ENCODE measurements around the gene IRF7. TPM values are rescaled to one million over a fixed set of nuclear protein-coding genes. Genes with fewer than 3 reads are reported as not detected.

Gene IRF7
- total RNA-seq, 4 donors from 2014 or later: 40.4 to 122 (median 49.9) TPM

DNA sequence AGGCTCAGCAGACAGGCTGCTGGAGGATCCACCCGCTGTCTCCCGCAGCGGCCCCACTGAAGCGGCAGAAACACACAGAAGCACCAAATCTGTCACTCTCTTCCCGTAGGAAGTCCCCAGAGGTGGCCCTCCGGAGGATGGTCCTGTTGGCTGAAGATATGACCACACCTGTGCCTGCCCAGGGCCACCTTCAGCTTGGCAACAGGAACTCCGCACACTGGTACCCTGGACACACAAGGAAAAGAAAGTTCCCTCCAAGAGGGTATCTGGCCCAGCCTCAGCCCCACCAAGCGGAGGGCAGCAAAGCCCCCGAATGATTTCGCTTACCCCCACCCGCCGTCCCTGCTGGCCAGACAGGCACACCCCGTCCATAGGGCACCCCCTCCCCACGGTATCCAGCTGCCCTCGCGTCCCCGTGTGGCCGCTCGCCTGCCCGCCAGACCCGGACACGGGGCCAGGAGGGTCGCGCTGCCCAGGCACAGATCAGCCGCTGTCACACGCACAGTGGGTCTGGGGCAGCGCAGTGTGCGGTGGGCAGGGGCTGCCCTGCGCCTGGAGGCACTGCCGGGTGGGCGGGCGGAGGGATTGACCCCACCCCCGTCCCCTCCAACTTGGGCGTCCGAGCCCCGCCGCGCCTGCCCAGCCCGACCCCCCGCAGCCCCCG lies 48.0 kb downstream of the IRF7 start:
- H3K4me3 ChIP-seq: peak overlapping the region; percentile 56 to 78 (median 58)
- H3K36me3 ChIP-seq: no peaks in the 10 kb centered on the region
- no peaks in the 10 kb centered on the region for H3K9me3 ChIP-seq
- H3K27me3 ChIP-seq: no peaks in the 10 kb centered on the region
- 30% methylated on average over 31 of the region's 41 CpGs; no CpG with 5 or more reads in 1 of the 2 donors for WGBS, 2 donors (ENCODE audit: low coverage in 1 of 2)
- peaks cover 7 to 22% (median 19%) of the 10 kb centered on the region in 4 donors for H3K4me1 ChIP-seq
- in situ Hi-C loops (cut with MboI; ENCODE audit: low pct_ligation_motif_present in 1 of 4, low pct_unique_long_range_greater_than_20kb in 1 of 4, low sequenced_read_pairs in 3 of 4): no loop called here
- no peak for TF ChIP-seq EP300 (IDR thresholded peaks at IDR 0.05; ENCODE audit: low read depth)
- no peak for TF ChIP-seq POLR2AphosphoS5 (IDR thresholded peaks at IDR 0.05)
- no peak for TF ChIP-seq POLR2A (IDR thresholded peaks at IDR 0.05)
- TF ChIP-seq, protein P1, sequence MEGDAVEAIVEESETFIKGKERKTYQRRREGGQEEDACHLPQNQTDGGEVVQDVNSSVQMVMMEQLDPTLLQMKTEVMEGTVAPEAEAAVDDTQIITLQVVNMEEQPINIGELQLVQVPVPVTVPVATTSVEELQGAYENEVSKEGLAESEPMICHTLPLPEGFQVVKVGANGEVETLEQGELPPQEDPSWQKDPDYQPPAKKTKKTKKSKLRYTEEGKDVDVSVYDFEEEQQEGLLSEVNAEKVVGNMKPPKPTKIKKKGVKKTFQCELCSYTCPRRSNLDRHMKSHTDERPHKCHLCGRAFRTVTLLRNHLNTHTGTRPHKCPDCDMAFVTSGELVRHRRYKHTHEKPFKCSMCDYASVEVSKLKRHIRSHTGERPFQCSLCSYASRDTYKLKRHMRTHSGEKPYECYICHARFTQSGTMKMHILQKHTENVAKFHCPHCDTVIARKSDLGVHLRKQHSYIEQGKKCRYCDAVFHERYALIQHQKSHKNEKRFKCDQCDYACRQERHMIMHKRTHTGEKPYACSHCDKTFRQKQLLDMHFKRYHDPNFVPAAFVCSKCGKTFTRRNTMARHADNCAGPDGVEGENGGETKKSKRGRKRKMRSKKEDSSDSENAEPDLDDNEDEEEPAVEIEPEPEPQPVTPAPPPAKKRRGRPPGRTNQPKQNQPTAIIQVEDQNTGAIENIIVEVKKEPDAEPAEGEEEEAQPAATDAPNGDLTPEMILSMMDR (IDR thresholded peaks at IDR 0.05): no peak
- H3K27ac ChIP-seq: peak overlapping the region; percentile 85 to 94 (median 91)
- DNase-seq: no peak
- intact Hi-C loops (cut with DNase I; ENCODE audit: low total_unique reads): no loop called here

GRCh38 chr11:567011-567628 lies 48.6 kb downstream of the IRF7 start:
- Histone ChIP-seq H3K36me3 (no peaks in the 10 kb centered on the region), H3K27ac (peak overlapping the region; percentile 85 to 94 (median 91)), H3K4me3 (peak overlapping the region in 2 of 4 donors; percentile 57 to 58), H3K9me3 (no peaks in the 10 kb centered on the region), H3K27me3 (no peaks in the 10 kb centered on the region), H3K4me1 (peaks cover 9 to 28% (median 23%) of the 10 kb centered on the region in 4 donors)
- TF ChIP-seq, protein P1 (IDR thresholded peaks at IDR 0.05): no peak
- TF ChIP-seq POLR2A (IDR thresholded peaks at IDR 0.05): no peak
- TF ChIP-seq POLR2AphosphoS5 (IDR thresholded peaks at IDR 0.05): no peak
- TF ChIP-seq EP300 (IDR thresholded peaks at IDR 0.05; ENCODE audit: low read depth): no peak
- in situ Hi-C loops (cut with MboI; ENCODE audit: low pct_ligation_motif_present in 1 of 4, low pct_unique_long_range_greater_than_20kb in 1 of 4, low sequenced_read_pairs in 3 of 4) (no loop called here), intact Hi-C loops (cut with DNase I; ENCODE audit: low total_unique reads) (no loop called here)
- 91% methylated on average over 18 of the region's 18 CpGs; no CpG with 5 or more reads in 1 of the 2 donors for WGBS, 2 donors (ENCODE audit: low coverage in 1 of 2)
- DNase-seq: no peak

GRCh38 chr11:565921-566509 lies 49.7 kb downstream of the IRF7 start:
- 84% methylated on average over 10 of the region's 12 CpGs; no CpG with 5 or more reads in 1 of the 2 donors for WGBS, 2 donors (ENCODE audit: low coverage in 1 of 2)
- TF ChIP-seq POLR2A (IDR thresholded peaks at IDR 0.05) (peak; percentile 27), EP300 (IDR thresholded peaks at IDR 0.05; ENCODE audit: low read depth) (no peak), POLR2AphosphoS5 (IDR thresholded peaks at IDR 0.05) (peak in 1 of 3 donors; percentile 4)
- TF ChIP-seq, protein P1 (IDR thresholded peaks at IDR 0.05): no peak
- Histone ChIP-seq H3K4me1 (peaks cover 17 to 37% (median 32%) of the 10 kb centered on the region in 4 donors), H3K27ac (no peak overlapping the region), H3K36me3 (no peaks in the 10 kb centered on the region), H3K9me3 (no peaks in the 10 kb centered on the region), H3K27me3 (no peaks in the 10 kb centered on the region), H3K4me3 (no peak overlapping the region)
- in situ Hi-C loops (cut with MboI; ENCODE audit: low pct_ligation_motif_present in 1 of 4, low pct_unique_long_range_greater_than_20kb in 1 of 4, low sequenced_read_pairs in 3 of 4): no loop called here
- DNase-seq: no peak
- intact Hi-C loops (cut with DNase I; ENCODE audit: low total_unique reads): no loop called here

Measured in transverse colon (tissue), 4 donors.